HTERT RPE-1 (cell line): ENCODE measurements around the gene KREMEN2.

Source experiments
- in situ Hi-C: fragments of 300-500 bp; cut with MboI; formaldehyde crosslinking; loops from 4 replicates; pipeline ENCODE4 v1.14.3; 2020; ENCODE audit warnings: low sequenced_read_pairs

Gene KREMEN2

GRCh38 chr16:2964475-2965336 lies 631 bp downstream of the KREMEN2 start:
- in situ Hi-C loops = no loop called here

GRCh38 chr16:2966043-2966807 lies 2.1 kb downstream of the KREMEN2 start:
- in situ Hi-C loops = no loop called here

- in situ Hi-C loops = no loop called here
Measured at GRCh38 chr16:2966808-2967191, 2.7 kb downstream of the KREMEN2 start.

GRCh38 chr16:2967211-2967631 lies 3.1 kb downstream of the KREMEN2 start:
- in situ Hi-C loops = no loop called here

GRCh38 chr16:2967721-2968161 lies 3.7 kb downstream of the KREMEN2 start:
- in situ Hi-C loops = no loop called here

GRCh38 chr16:2968368-2968737 lies 4.3 kb downstream of the KREMEN2 start:
- in situ Hi-C loops = no loop called here

- in situ Hi-C loops = no loop called here
Measured at GRCh38 chr16:2968738-2969544, 4.9 kb downstream of the KREMEN2 start, which contains the start of gene PAQR4. TSS of gene PAQR4 (plus strand) at chr16:2969348. CDS start at chr16:2969675, 327 bp downstream.

- in situ Hi-C loops = no loop called here
Measured at GRCh38 chr16:2969545-2970521, 5.8 kb downstream of the KREMEN2 start.

GRCh38 chr16:2970563-2970962 lies 6.5 kb downstream of the KREMEN2 start:
- in situ Hi-C loops = no loop called here

GRCh38 chr16:2971134-2971984 lies 7.3 kb downstream of the KREMEN2 start:
- in situ Hi-C loops = no loop called here

- in situ Hi-C loops = no loop called here
Measured at GRCh38 chr16:2971985-2972784, 8.1 kb downstream of the KREMEN2 start.

- in situ Hi-C loops = no loop called here
Measured at GRCh38 chr16:2973093-2973492, 9.0 kb downstream of the KREMEN2 start.

- in situ Hi-C loops = no loop called here
Measured at GRCh38 chr16:2973605-2974318, 9.7 kb downstream of the KREMEN2 start.

- in situ Hi-C loops = no loop called here
Measured at GRCh38 chr16:2974319-2975056, 10.4 kb downstream of the KREMEN2 start.

GRCh38 chr16:2975161-2975795 lies 11.2 kb downstream of the KREMEN2 start:
- in situ Hi-C loops = no loop called here

- in situ Hi-C loops = no loop called here
Measured at GRCh38 chr16:2976201-2976600, 12.1 kb downstream of the KREMEN2 start.
